Endometrial microvascular endothelial cells (primary cell): ENCODE results near the gene WFDC6. TPM values are rescaled to one million over a fixed set of nuclear protein-coding genes. Genes with fewer than 3 reads are reported as not detected.

Experiments used
- in situ Hi-C: cut with HindIII; loops from 2 replicates; pipeline ENCODE4 v1.10.0; 2017; ENCODE audit warnings: low sequenced_read_pairs, low pct_unique_long_range_greater_than_20kb; ENCODE audit errors: inconsistent ontology term
- total RNA-seq: library from RNA; depleted of rRNA; stranded (reverse); fragments of >200 nt; gene quantifications from one replicate; pipeline ENCODE4 v1.2.3, GENCODE V29; 2015; ENCODE audit errors: inconsistent ontology term

Gene WFDC6
- total RNA-seq, 1 donor from 2014 or later = not detected

DNA sequence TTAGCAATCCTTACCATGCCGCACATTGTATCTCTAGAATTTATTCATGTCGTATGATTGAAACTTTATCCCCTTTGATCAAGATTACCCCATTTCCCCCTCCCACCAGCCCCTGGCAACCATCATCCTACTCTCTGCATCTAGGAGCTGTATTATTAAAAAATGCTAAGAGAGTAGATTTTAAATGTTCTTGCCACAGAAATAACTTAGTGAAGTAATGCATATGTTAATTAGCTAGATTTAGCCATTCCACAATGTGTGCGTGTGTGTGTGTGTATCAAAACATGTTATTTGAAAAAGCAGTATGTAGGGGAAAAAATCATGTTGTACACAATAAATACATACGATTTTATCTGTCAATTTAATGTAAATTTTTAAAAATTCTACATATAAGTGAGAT, 12.0 kb downstream of the WFDC6 start:
- in situ Hi-C loops = no loop called here

DNA sequence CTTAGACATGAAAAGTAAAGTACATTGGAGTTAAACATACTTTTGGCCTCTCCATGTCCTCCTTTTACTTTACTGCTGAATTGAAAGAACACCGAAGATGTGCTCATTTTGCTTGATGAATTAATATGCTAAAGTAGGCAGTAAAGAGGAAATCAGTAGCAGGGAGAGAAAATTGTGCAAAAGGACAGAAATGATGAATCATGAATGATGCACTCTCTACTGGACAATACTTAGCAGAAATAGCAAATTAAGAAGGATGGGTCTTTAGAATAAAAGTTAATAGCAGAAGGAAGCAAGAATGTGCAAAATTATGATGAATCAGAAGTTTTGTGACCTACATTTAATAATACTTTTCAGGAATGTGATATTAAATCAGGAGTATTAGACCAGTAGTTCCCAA, 15.5 kb downstream of the WFDC6 start:
- in situ Hi-C loops = no loop called here

DNA sequence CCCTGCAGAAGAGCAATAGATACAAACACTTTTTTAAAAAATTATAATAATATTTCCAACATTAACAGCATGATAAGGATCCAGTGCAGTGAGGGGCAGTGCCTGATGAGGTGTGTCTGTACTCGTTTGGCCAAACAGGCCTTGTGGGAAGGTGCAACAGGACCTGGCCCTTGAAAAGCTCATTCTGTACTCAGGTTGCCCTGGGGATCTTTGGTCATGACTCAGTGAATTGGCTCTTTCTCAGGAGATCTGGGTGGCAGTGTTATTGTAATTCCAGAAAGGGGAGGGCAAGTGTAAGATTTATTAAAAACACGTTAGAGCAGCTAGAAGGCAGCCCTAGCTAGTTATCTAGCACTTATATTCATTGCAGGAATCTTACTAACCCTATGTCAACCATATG, 21.0 kb downstream of the WFDC6 start:
- in situ Hi-C loops = no loop called here

DNA sequence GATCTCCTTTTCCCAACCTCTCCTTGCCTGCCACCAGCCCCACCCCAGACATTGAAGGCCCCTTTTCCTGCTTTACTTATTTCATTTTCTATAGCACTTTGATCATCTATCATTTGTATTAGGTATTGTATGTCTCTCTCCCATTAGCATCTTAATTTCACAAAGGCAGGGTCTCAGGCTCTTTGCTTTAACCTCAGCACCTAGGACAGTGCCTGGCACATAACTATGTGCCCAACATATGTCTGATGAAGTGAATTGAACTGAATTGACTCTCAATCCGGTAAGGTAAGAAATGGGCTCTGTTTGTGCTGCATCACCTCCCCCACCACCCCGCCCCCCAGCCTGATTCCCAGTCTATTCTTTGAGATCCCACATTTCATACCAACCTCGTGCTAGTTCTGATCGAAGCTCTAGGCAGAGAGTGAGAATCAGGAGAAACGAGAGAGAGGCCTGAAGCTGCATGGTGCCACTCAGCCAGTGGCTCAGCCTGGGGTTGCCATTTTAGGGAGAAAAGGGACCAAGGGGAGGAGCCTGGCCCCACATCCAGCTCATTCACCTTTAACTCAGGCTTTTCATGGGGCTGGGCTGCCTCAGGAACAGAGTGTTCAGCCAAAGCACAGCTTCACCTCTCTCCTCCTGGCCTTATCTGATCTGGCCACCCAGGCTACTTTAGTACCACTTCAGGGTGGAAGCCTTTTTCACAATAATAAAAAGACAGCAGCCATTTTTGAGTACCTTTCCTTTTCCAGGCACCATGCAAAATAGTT, 24.0 kb downstream of the WFDC6 start, which contains the start of gene SPINT3:
TSS of gene SPINT3 (minus strand) at position 476 of the 767 bp plus-strand sequence. CDS start at position 462, 14 bp downstream.
- in situ Hi-C loops = no loop called here

DNA sequence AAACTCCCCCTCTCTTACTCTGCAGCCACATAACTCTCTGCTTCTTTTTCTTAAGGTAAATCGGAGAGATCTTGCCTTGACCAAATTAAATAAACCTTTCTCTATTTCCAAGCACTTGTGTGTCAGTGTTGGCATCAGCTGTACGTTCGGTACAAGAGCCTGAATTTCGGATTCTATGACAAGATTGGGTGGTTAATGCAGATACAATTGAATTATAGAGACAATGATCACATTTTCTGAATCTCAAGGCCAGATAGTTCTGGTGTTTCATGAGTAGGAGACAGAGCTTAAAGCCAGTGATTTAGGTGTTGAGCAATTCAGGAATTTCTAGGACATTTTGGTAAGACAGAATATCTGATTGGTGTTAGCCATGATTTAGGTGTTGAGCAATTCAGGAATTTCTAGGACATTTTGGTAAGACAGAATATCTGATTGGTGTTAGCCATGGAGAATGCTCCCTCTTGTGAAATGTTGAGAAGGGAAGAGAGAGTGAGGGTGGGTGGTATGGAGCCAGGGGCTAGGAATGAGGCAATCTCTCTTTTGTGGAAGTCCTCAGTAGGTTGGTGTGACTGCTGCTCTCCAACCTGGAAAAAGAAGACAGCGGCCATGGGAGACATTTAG, 28.9 kb downstream of the WFDC6 start:
- in situ Hi-C loops = no loop called here

DNA sequence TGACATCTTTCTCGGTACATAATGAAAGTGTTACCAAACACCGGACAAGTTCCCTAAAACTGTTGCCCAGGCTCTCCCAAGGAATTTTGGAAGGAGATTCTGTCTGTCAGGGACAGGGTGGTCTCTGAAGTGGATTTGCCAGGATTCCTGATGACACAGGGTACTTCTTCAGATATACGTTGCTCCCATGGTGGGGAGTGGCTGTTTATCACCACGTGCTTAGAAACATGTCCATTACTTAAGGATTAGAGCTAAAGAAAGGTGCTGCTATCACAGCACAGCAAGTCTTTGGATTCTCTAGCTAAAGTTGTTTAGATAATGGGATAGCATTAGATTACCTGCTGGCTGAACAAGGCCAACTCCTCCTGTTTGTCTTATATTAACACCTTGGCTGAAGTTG, 30.2 kb downstream of the WFDC6 start:
- in situ Hi-C loops = no loop called here

DNA sequence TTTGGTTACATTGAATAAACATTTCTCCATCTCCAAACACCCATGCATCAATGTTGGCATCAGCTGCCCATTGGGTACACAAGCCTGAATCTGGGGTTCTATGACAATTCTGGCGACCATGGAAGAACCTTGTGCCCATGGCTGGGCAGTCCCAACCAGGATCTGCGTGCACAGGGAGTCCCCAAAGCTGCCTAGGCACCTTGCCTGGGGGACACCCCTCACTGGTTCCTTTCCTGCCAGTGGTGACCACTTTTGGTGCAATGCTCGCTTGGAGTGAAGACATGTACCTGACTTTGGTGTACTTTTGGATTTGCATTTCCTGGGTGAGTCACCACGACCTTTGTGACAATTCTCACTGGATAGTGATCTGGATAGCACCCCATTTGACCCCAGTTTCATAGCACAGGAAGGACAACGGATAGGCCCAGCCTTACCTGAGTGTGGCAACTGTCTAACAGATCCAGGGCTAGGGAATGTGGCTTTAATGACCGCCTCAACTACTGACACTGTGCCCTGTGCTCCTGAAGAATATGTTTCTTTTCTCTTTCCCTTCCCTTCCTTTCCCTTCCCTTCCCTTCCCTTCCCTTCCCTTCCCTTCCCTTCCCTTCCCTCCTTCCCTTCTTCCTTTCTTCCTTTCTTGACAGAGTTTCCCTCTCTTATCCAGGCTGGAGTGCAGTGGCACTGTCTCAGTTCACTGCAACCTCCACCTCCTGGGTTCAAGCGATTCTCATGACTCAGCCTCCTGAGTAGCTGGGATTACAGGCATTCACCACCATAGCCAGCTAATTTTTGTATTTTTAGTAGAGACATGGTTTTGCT, 31.0 kb downstream of the WFDC6 start:
- in situ Hi-C loops = no loop called here

DNA sequence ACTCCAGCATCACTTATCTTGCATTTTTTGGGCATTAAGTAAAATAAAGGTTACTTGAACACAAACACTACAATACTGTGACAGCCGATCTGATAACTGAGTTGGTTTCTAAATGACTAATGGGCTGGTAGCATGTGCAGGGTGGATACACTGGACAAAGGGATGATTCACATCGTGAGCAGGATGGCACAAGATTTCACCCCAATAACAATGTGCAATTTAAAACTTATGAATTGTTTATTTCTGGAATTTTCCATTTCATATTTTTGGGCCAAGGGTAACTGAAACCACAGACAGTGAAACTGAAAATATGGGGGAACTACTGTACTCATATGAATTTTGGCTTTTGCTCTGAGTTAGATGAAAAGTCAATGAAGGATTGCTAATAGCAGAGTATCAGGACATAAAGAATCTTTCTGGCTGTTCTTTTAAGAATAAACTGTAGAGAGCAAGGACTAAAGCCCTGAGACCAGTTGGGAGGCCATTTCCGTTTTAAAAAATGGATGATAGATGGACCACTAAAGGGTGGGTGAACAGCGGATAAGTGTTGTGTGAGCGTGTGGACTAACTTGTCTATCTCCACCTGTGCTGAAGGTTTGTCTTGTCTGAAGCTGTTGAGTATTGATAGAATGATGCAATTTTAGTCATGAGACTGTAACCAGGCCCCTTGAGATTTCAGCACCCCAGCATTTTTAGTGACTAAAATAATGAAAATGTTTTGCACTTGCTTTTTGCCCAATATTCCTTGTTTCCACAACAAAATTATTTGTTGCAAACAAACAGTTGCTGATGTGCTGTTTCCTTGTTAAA, 32.1 kb downstream of the WFDC6 start:
- in situ Hi-C loops = no loop called here

DNA sequence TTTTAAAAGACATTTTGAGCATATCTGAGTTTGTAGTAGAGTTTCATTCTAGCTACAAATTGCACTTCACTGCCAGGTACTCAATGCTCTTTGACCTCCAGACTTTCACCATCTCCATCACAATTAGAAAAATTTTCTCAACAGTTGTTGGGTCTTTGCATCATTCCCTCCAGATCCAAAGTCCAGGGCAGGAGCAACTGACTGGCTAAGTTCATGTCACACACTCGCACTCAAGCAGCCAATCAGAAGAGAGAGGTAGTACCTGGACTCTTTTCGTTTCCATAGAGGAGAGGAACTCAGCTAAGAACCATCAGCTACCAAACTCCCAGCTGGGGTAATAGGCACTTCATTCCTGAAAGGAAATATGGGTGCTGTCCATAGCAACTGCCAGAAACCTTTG, 32.9 kb downstream of the WFDC6 start:
- in situ Hi-C loops = no loop called here

DNA sequence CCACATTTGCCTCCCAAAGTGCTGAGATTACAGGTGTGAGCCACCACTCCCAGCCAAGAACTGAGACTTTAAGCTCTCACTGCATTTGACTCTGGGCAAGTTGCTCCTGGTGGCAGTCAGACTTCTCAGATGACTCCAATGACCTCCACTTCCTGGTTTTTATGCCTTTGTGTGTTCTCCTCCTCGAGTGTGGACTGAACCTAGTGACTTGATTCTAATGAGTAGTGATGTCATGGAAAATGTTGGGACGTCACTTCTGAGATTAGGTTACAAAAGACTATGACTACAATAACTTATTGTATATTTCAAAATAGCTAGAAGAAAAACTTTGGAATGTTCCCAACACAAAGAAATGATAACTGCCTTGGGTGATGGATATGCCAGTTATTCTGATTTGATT, 35.9 kb downstream of the WFDC6 start:
- in situ Hi-C loops = no loop called here

DNA sequence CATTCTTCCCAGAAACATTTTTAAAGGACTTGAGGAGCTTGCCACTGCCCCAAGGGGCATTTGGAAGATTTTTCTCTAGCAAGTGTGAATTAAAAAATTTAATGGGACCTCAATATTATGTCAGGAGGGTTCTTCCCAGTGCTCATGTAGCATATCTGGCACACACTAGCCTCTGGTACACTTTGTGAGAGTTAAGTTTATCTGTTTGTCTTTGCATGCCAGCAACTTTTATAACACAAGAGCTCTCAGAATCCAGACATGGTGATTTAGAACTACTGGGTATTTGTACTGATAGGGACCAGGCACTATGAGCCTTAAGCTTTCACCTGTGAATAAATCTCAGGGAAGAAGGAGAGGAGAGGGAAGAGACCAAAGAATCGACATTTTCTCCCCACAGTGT, 36.7 kb downstream of the WFDC6 start:
- in situ Hi-C loops = no loop called here

DNA sequence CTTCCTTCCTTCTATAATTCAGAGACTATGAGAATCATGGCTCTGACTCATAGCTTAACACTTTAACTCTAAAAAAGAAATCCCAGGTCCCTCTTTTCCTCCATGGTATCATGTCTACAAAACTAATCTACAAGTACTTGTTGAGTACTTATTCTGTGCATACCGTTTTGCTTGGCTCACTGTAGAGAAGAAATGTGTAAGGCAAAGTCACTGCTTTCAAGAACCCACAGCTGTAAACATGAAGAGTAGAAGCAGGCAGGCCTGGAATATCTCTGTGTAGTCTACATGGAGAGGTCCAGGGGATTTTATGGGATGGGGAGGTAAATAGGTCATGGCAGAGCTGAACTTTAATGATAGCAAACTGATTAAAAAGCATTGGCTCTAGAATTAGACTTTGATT, 37.7 kb downstream of the WFDC6 start:
- in situ Hi-C loops = no loop called here

DNA sequence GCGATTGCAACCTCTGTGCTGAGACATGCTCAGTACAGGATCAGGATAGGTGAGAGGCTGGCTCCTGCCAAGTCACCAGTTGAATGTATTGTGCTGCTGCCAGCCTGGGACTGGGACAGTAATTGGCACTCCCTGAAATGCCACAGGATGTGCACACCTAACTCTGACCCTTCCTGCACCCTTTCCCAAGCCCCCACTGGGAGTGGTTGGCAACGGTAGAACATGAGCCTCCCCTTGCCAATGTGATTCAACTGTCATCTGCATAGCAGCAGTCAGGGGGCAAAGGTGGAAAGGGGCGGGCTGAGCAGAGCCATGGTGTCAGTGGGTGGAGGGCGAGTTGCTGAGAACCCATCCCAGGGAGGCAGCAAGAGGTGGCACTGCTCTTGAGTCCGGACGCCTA, 39.3 kb downstream of the WFDC6 start:
- in situ Hi-C loops = no loop called here

DNA sequence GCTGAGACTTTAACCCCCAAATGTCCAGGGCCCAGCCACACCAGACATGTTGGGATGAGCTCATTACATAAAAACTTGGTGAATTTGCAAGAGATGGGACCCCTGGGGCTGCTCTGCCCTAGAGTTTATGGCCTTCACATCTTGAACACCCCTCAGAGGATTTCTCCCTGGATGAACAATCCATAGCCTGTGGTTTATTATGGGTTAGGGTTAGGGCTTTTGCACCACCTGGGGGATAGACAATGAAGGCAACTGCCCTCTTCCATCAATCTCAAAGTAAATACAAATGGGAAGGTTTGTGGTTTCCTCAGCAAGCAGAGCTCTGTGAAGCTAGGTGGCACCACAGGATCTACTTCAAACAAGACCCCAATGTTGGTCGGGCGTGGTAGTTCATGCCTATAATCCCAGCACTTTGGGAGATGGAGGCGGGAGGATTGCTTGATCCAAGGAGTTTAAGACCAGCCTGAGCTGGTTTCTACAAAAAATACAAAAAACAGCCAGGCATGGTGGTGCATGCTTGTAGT, 41.2 kb downstream of the WFDC6 start:
- in situ Hi-C loops = no loop called here

DNA sequence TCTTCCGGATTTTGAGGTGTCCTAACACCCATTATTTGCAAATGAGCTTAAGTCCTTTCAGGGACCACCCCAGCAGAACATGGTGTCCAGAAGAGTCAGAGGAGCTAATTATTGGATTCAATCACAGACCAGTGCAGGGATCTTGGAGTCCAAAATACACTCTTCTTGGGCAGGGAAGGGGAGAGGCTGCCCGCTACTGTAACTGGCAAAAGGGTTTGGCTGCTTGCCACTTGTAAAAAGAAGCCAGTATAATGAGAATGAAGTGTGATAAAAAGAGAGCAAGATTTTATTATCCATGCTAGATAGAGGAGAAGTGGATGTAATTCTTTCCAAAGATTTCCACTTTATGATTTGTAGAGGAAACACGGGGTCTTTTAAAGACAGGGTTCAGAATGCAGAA, 43.1 kb downstream of the WFDC6 start:
- in situ Hi-C loops = no loop called here

DNA sequence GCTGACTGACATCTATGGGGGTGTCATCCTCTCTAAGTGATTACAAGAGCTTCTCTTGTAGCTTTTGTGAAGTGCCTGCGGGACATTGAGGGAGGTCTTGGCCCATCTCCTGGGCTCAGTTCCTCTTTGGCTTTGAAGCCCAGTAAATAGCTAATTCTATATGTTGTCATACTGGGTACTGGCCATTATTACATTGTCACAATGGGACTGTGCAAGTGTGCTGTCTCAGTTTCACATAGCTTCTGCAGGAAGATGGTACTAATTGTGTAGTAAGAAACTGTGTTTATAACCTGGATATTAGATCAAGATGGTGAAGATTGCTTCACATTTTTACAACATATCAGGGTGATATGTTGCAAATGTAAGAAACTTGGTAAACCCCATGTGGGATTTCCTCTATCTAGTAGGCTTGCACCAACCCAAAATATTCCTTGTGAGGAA, 43.8 kb downstream of the WFDC6 start:
- in situ Hi-C loops = no loop called here

DNA sequence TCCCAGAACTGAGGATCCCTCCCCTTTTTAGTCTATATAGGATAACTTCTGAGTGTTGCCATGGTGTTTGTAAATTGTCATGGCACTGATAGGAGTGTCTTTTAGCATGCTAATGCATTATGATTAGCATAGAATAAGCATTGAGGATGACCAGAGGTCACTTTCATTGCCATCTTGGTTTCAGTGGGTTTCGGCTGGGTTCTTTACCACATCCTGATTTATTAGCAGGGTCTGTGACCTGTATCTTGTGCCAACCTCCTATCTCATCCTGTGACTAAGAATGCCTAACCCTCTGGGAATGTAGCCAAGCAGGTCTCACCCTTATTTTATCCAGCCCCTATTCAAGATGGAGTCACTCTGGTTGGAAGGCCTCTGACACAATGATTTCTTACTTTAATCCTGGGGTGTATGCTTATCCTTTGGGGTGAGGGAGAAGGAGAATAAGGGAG, 50.2 kb downstream of the WFDC6 start:
- in situ Hi-C loops = no loop called here

DNA sequence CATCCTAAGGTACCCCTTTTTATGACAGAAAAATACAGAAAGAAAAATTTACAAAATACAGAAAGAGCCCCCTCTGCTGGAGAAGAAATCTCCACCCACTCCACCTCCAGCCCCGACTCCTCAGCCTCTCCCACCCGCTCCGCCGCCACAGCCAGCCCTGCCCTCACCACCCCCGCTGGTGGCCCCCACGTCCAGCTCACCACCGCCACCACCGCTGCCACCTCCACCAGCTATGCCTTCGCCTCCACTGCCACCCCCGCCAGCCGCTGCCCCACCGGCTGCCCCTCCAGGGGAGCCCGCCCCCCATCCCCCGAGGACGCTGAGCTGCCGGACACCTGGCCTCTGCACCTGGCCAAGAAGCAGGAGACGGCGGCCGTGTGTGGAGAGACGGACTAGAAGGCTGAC, 52.0 kb downstream of the WFDC6 start:
- in situ Hi-C loops = no loop called here

DNA sequence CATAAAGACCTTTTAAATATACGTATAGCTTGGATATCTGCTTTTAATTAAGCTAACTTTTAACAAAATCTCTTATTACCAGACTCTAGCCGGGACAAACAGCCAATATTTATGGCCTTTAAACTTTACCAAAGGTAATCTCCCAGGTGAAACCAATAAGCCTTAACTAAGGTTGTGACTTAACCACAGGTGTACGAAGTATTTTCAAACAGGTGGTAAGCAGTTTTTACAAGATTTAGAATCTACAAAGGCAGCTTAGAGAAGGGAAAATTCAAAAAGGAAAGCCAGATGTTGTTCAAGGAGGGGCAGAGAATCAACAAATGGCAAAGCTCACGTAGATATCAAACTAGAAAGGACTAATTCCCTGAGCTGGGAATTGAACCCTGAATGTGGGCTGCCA, 53.9 kb downstream of the WFDC6 start:
- in situ Hi-C loops = no loop called here
